Activated CD8-positive, alpha-beta T cell treated with anti-CD3 and anti-CD28 coated beads for 36 hours (primary cell): ENCODE data around the gene C11orf16. TPM values are rescaled to one million over a fixed set of nuclear protein-coding genes. Genes with fewer than 3 reads are reported as not detected.

Experiments
- ATAC-seq: fragments of 200-7000 bp; cut with Tn5 transposase; one replicate; pipeline ENCODE4 v1.10.0; 2021; ENCODE audit warnings: mild to moderate bottlenecking, moderate library complexity
- CTCF ChIA-PET: fragments of 350-600 bp; sonication (Branson Sonifier 250); formaldehyde crosslinking; loops from one replicate; lab custom pipeline; 2021; ENCODE audit warnings: antibody characterized with exemption; lab: Charles Lee
- POLR2A ChIA-PET: fragments of 350-600 bp; sonication (Branson Sonifier 250); formaldehyde crosslinking; loops from one replicate; lab custom pipeline; 2021; ENCODE audit warnings: antibody characterized with exemption; lab: Charles Lee
- DNase-seq: peaks from one replicate; pipeline ENCODE4 v3.0.0-alpha.2; 2020
- H3K27ac Mint-ChIP-seq: one replicate; pipeline ENCODE4 v1.8.0; 2021; ENCODE audit warnings: mild to moderate bottlenecking, mixed read lengths
- H3K27me3 Mint-ChIP-seq: one replicate; pipeline ENCODE4 v1.8.0; 2021; ENCODE audit warnings: mixed read lengths
- H3K36me3 Mint-ChIP-seq: one replicate; pipeline ENCODE4 v1.8.0; 2021; ENCODE audit warnings: low read depth, mixed read lengths
- H3K4me1 Mint-ChIP-seq: one replicate; pipeline ENCODE4 v1.8.0; 2021; ENCODE audit warnings: low read depth, mixed read lengths
- H3K4me3 Mint-ChIP-seq: one replicate; pipeline ENCODE4 v1.8.0; 2021; ENCODE audit warnings: mild to moderate bottlenecking, moderate library complexity, mixed read lengths
- H3K9me3 Mint-ChIP-seq: one replicate; pipeline ENCODE4 v1.8.0; 2021; ENCODE audit warnings: mixed read lengths
- intact Hi-C: fragments of 100-400 bp; cut with micrococcal nuclease; formaldehyde crosslinking; loops from one replicate; pipeline ENCODE4 v1.10.0; 2022
- total RNA-seq, 2 experiments: library from RNA; stranded (reverse); gene quantifications; one replicate each; pipeline ENCODE4 v1.2.3, GENCODE V29; 2021
- TF ChIP-seq, protein P1 (sequence below): fragments of 200-600 bp; IDR thresholded peaks from one replicate; pipeline ENCODE4 v1.8.0; 2022; ENCODE audit warnings: antibody characterized with exemption, mild to moderate bottlenecking

The C11orf16 gene
- total RNA-seq, 2 experiments from 2014 or later, result not detected

- Mint-ChIP-seq H3K4me1 (no peaks in the 10 kb centered on the region), H3K36me3 (no peaks in the 10 kb centered on the region), H3K9me3 (no peaks in the 10 kb centered on the region), H3K27me3 (no peaks in the 10 kb centered on the region), H3K4me3 (no peak overlapping the region), H3K27ac (no peak overlapping the region)
- ATAC-seq, result no peak
- intact Hi-C loops, result no loop called here
- no peak for DNase-seq
- ChIA-PET CTCF (no interaction called here), POLR2A (interaction anchor here (0.6 kb wide), 1 partner anchor 27 kb away, joined by 3 read pairs; no protein-coding TSS in a partner anchor)
- TF ChIP-seq, protein P1, sequence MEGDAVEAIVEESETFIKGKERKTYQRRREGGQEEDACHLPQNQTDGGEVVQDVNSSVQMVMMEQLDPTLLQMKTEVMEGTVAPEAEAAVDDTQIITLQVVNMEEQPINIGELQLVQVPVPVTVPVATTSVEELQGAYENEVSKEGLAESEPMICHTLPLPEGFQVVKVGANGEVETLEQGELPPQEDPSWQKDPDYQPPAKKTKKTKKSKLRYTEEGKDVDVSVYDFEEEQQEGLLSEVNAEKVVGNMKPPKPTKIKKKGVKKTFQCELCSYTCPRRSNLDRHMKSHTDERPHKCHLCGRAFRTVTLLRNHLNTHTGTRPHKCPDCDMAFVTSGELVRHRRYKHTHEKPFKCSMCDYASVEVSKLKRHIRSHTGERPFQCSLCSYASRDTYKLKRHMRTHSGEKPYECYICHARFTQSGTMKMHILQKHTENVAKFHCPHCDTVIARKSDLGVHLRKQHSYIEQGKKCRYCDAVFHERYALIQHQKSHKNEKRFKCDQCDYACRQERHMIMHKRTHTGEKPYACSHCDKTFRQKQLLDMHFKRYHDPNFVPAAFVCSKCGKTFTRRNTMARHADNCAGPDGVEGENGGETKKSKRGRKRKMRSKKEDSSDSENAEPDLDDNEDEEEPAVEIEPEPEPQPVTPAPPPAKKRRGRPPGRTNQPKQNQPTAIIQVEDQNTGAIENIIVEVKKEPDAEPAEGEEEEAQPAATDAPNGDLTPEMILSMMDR, result no peak
Measured at GRCh38 chr11:8930456-8931175, 2.1 kb downstream of the C11orf16 start.

- POLR2A ChIA-PET, result no interaction called here
- H3K4me1 Mint-ChIP-seq, result no peaks in the 10 kb centered on the region
- DNase-seq (no peak), ATAC-seq (no peak)
- intact Hi-C loops, result no loop called here
- H3K9me3 Mint-ChIP-seq, result no peaks in the 10 kb centered on the region
- no peak overlapping the region for H3K27ac Mint-ChIP-seq
- TF ChIP-seq, protein P1, result no peak
- no peaks in the 10 kb centered on the region for H3K27me3 Mint-ChIP-seq
- H3K4me3 Mint-ChIP-seq, result no peak overlapping the region
- H3K36me3 Mint-ChIP-seq, result peaks cover 3% of the 10 kb centered on the region
- CTCF ChIA-PET, result no interaction called here
Measured at GRCh38 chr11:8928981-8929615, 3.6 kb downstream of the C11orf16 start.

GRCh38 chr11:8928205-8928604 is 4.5 kb downstream of the C11orf16 start:
- Mint-ChIP-seq H3K27ac (no peak overlapping the region), H3K4me3 (no peak overlapping the region), H3K4me1 (no peaks in the 10 kb centered on the region), H3K27me3 (no peaks in the 10 kb centered on the region), H3K36me3 (peaks cover 3% of the 10 kb centered on the region), H3K9me3 (no peaks in the 10 kb centered on the region)
- DNase-seq (no peak), ATAC-seq (no peak)
- TF ChIP-seq, protein P1, result no peak
- ChIA-PET CTCF (no interaction called here), POLR2A (no interaction called here)
- intact Hi-C loops, result no loop called here

DNA sequence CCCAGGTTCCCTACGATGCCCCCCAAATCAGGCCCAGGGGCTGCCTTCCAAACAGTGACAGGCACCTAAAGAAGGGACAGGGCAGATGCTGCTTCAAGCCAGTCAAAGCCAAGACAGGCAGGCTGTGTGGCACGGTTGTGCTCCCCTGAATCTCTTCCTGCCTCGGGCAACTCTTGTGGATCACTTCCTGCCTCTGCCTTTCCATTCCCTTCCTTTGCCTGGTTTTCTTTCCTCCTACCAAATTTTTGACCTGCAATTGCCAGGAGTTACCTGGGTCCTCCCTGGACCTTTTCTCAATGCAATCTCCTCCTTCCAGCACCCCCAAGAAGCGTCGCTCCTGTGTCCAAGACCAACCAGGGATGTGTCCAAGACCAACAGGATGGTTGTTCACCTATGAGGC is 5.5 kb downstream of the C11orf16 start:
- Mint-ChIP-seq H3K36me3 (peaks cover 9% of the 10 kb centered on the region), H3K4me3 (no peak overlapping the region), H3K9me3 (no peaks in the 10 kb centered on the region), H3K27ac (no peak overlapping the region), H3K4me1 (no peaks in the 10 kb centered on the region), H3K27me3 (no peaks in the 10 kb centered on the region)
- DNase-seq, result no peak
- POLR2A ChIA-PET, result no interaction called here
- intact Hi-C loops, result no loop called here
- ATAC-seq, result no peak
- CTCF ChIA-PET, result no interaction called here
- TF ChIP-seq, protein P1, result no peak

DNA sequence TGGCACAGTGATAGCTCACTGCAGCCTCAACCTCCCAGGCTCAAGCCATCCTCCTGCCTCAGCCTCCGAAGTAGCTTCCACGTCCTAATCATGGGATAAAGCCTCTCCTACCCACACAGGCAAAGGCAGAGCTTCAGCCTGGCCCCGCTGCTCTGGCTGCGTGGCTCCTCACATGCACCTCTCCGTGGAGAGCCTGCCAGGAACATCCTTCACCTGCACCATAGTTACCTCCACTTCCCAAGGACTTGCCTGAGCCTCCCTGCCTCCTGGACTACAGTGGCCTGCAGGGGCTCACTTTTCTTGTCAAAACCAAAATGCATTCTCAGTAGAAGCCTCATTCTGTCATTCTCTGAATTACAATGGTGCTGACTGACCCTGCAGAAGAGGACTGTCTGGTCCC is 6.5 kb downstream of the C11orf16 start:
- no peaks in the 10 kb centered on the region for H3K4me1 Mint-ChIP-seq
- H3K36me3 Mint-ChIP-seq, result peaks cover 12% of the 10 kb centered on the region
- DNase-seq (no peak), ATAC-seq (no peak)
- no peak overlapping the region for H3K27ac Mint-ChIP-seq
- ChIA-PET POLR2A (no interaction called here), CTCF (interaction anchor here (0.6 to 1.1 kb wide), 2 partner anchors 11 to 32 kb away, joined by 3 to 5 read pairs; no protein-coding TSS in a partner anchor)
- TF ChIP-seq, protein P1, result no peak
- no peaks in the 10 kb centered on the region for H3K9me3 Mint-ChIP-seq
- H3K27me3 Mint-ChIP-seq, result no peaks in the 10 kb centered on the region
- H3K4me3 Mint-ChIP-seq, result no peak overlapping the region
- intact Hi-C loops, result no loop called here
